Skeletal muscle tissue (tissue), 4 donors: ENCODE measurements around the gene TBC1D2B. TPM values are rescaled to one million over a fixed set of nuclear protein-coding genes. Genes with fewer than 3 reads are reported as not detected.

ENCODE experiments used
- H3K27ac ChIP-seq: one replicate; pipeline ENCODE4 v1.7.0; 2013; ENCODE audit warnings: mild to moderate bottlenecking, low read depth, low read length, inconsistent platforms
- H3K27me3 ChIP-seq, 3 donors: one replicate each; pipeline ENCODE4 v1.7.0; 2013; ENCODE audit warnings: low read length in 3 of 3; ENCODE audit not compliant: control insufficient read depth in 3 of 3, insufficient read depth in 3 of 3
- H3K36me3 ChIP-seq, 3 donors: one replicate each; pipeline ENCODE4 v1.7.0; 2013; ENCODE audit warnings: low read length in 3 of 3; ENCODE audit not compliant: control insufficient read depth in 3 of 3, insufficient read depth in 3 of 3
- H3K4me1 ChIP-seq, 3 donors: one replicate each; pipeline ENCODE4 v1.7.0; 2013; ENCODE audit warnings: low read length in 3 of 3, mild to moderate bottlenecking in 3 of 3; ENCODE audit not compliant: control insufficient read depth in 3 of 3, insufficient read depth in 3 of 3
- H3K4me3 ChIP-seq, 3 donors: one replicate each; pipeline ENCODE4 v1.7.0; 2013; ENCODE audit warnings: low read length in 3 of 3
- H3K9ac ChIP-seq, 3 donors: one replicate each; pipeline ENCODE4 v1.7.0; 2013; ENCODE audit warnings: low read length in 3 of 3, mild to moderate bottlenecking in 3 of 3, moderate library complexity in 2 of 3, low read depth in 1 of 3
- H3K9me3 ChIP-seq, 3 donors: one replicate each; pipeline ENCODE4 v1.7.0; 2013; ENCODE audit warnings: low read length in 3 of 3; ENCODE audit not compliant: control insufficient read depth in 3 of 3
- total RNA-seq: library from RNA; depleted of rRNA; stranded (reverse); fragments of >200 nt; gene quantifications from one replicate; pipeline ENCODE4 v1.2.3, GENCODE V29; 2014
- donor health status: Osteomylitis.

Gene TBC1D2B
- total RNA-seq, 1 donor from 2014 or later, result 30.3 TPM

- H3K36me3 ChIP-seq, result no peaks in the 10 kb centered on the region
- H3K4me3 ChIP-seq, result no peak overlapping the region
- no peaks in the 10 kb centered on the region for H3K9me3 ChIP-seq
- H3K4me1 ChIP-seq, result peaks cover 61 to 74% (median 67%) of the 10 kb centered on the region in 3 donors
- no peaks in the 10 kb centered on the region for H3K27me3 ChIP-seq
- peak overlapping the region; percentile 78 for H3K27ac ChIP-seq
- no peak overlapping the region for H3K9ac ChIP-seq
These were observed 13.0 kb downstream of the TBC1D2B start for GRCh38 chr15:78064544-78064943.

- Histone ChIP-seq H3K4me1 (peaks cover 59 to 74% (median 67%) of the 10 kb centered on the region in 3 donors), H3K36me3 (no peaks in the 10 kb centered on the region), H3K27me3 (no peaks in the 10 kb centered on the region), H3K9me3 (no peaks in the 10 kb centered on the region), H3K4me3 (no peak overlapping the region), H3K27ac (peak overlapping the region; percentile 63), H3K9ac (no peak overlapping the region)
These were observed 13.5 kb downstream of the TBC1D2B start for GRCh38 chr15:78063970-78064385.

- Histone ChIP-seq H3K27ac (peak overlapping the region; percentile 63), H3K4me3 (no peak overlapping the region), H3K36me3 (no peaks in the 10 kb centered on the region), H3K9me3 (no peaks in the 10 kb centered on the region), H3K9ac (no peak overlapping the region), H3K27me3 (no peaks in the 10 kb centered on the region), H3K4me1 (peaks cover 57 to 71% (median 67%) of the 10 kb centered on the region in 3 donors)
These were observed 14.3 kb downstream of the TBC1D2B start for GRCh38 chr15:78063217-78063616.

GRCh38 chr15:78061963-78062427 is 15.5 kb downstream of the TBC1D2B start:
- Histone ChIP-seq H3K4me1 (peaks cover 47 to 63% (median 59%) of the 10 kb centered on the region in 3 donors), H3K27me3 (no peaks in the 10 kb centered on the region), H3K9me3 (no peaks in the 10 kb centered on the region), H3K4me3 (peak overlapping the region; percentile 1 to 59 (median 32)), H3K36me3 (no peaks in the 10 kb centered on the region), H3K9ac (peak overlapping the region; percentile 9 to 42 (median 13)), H3K27ac (peak overlapping the region; percentile 55)

GRCh38 chr15:78060232-78060631 is 17.3 kb downstream of the TBC1D2B start:
- Histone ChIP-seq H3K9me3 (no peaks in the 10 kb centered on the region), H3K27me3 (no peaks in the 10 kb centered on the region), H3K27ac (peak overlapping the region; percentile 49), H3K4me3 (no peak overlapping the region), H3K4me1 (peaks cover 47 to 63% (median 59%) of the 10 kb centered on the region in 3 donors), H3K36me3 (no peaks in the 10 kb centered on the region), H3K9ac (no peak overlapping the region)

- Histone ChIP-seq H3K36me3 (no peaks in the 10 kb centered on the region), H3K9ac (no peak overlapping the region), H3K27me3 (no peaks in the 10 kb centered on the region), H3K4me1 (peaks cover 42 to 62% (median 53%) of the 10 kb centered on the region in 3 donors), H3K9me3 (no peaks in the 10 kb centered on the region), H3K4me3 (no peak overlapping the region), H3K27ac (peak overlapping the region; percentile 49)
These were observed 18.2 kb downstream of the TBC1D2B start for GRCh38 chr15:78059110-78059839.

GRCh38 chr15:78058401-78058935 is 19.0 kb downstream of the TBC1D2B start:
- H3K27me3 ChIP-seq, result no peaks in the 10 kb centered on the region
- H3K4me1 ChIP-seq, result peaks cover 39 to 54% (median 51%) of the 10 kb centered on the region in 3 donors
- no peak overlapping the region for H3K4me3 ChIP-seq
- H3K36me3 ChIP-seq, result peaks cover 0 to 2% (median 0%) of the 10 kb centered on the region in 3 donors
- H3K9ac ChIP-seq, result no peak overlapping the region
- peak overlapping the region; percentile 26 for H3K27ac ChIP-seq
- H3K9me3 ChIP-seq, result no peaks in the 10 kb centered on the region

GRCh38 chr15:78057803-78058202 is 19.7 kb downstream of the TBC1D2B start:
- Histone ChIP-seq H3K27ac (peak overlapping the region; percentile 66), H3K4me1 (peaks cover 34 to 50% (median 47%) of the 10 kb centered on the region in 3 donors), H3K9ac (no peak overlapping the region), H3K36me3 (peaks cover 0 to 3% (median 0%) of the 10 kb centered on the region in 3 donors), H3K4me3 (no peak overlapping the region), H3K27me3 (no peaks in the 10 kb centered on the region), H3K9me3 (no peaks in the 10 kb centered on the region)

GRCh38 chr15:78056714-78057269 is 20.7 kb downstream of the TBC1D2B start:
- H3K4me1 ChIP-seq, result peaks cover 37 to 55% (median 49%) of the 10 kb centered on the region in 3 donors
- peak overlapping the region in 1 of 3 donors; percentile 5 for H3K9ac ChIP-seq
- peak overlapping the region in 1 of 3 donors; percentile 49 for H3K4me3 ChIP-seq
- H3K9me3 ChIP-seq, result no peaks in the 10 kb centered on the region
- no peaks in the 10 kb centered on the region for H3K27me3 ChIP-seq
- peaks cover 0 to 3% (median 0%) of the 10 kb centered on the region in 3 donors for H3K36me3 ChIP-seq
- peak overlapping the region; percentile 66 for H3K27ac ChIP-seq
